OCI-LY1 (cell line): ENCODE results near the gene TPST1.
"Not testable (repeated sequence)": the region's sequence is repeated elsewhere in the genome, so short reads cannot be mapped to it uniquely, and the experiment has no call there.

Source experiments
- EZH2 ChIP-seq: fragments of 200-600 bp; sonication (generic), shearing (Covaris generic); IDR thresholded peaks from 2 replicates; pipeline ENCODE4 v1.8.0; 2017; ENCODE audit warnings: borderline replicate concordance, mixed run types, mild to moderate bottlenecking, antibody characterized with exemption, low read length, moderate library complexity, mixed read lengths
- TF ChIP-seq, protein P1 (sequence below): fragments of 200-600 bp; sonication (generic), shearing (Covaris generic); IDR thresholded peaks from 2 replicates; pipeline ENCODE4 v1.5.1; 2017; ENCODE audit warnings: mild to moderate bottlenecking, antibody characterized with exemption, low read length, moderate library complexity, mixed read lengths

DNA sequence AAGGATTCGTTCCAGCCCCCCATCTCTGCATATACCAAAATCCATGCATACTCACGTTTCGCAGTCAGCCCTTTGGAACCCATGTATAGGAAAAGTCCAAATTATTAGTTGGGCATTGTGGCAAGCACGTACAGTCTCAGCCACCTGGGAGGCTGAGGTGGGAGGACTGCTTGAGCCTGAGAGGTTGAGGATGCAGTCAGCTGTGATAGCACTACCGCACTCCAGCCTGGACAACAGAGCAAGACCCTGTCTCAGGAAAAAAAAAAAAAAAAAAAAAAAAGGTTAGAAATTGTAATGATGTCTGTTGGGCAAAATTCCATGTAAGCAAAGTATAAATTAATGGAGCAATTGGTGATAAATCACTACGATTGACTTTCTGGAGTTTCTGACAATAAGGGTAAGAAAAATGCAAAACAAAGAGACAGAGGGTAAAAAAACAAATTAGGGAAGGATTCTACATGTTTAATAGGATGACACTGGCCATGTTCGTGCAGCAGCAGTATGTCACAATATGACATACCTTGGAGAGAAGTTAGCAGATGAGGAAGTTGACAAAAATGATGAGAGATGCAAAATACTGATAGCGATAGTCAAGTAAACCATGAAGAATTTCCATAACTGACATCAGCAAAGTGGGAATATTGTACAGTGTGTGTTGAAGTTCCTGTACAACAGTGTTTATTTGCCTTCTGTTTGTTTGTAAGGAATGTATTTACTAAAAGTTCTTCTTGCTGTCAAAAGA, 177.2 kb downstream of the TPST1 start:
- TF ChIP-seq, protein P1, sequence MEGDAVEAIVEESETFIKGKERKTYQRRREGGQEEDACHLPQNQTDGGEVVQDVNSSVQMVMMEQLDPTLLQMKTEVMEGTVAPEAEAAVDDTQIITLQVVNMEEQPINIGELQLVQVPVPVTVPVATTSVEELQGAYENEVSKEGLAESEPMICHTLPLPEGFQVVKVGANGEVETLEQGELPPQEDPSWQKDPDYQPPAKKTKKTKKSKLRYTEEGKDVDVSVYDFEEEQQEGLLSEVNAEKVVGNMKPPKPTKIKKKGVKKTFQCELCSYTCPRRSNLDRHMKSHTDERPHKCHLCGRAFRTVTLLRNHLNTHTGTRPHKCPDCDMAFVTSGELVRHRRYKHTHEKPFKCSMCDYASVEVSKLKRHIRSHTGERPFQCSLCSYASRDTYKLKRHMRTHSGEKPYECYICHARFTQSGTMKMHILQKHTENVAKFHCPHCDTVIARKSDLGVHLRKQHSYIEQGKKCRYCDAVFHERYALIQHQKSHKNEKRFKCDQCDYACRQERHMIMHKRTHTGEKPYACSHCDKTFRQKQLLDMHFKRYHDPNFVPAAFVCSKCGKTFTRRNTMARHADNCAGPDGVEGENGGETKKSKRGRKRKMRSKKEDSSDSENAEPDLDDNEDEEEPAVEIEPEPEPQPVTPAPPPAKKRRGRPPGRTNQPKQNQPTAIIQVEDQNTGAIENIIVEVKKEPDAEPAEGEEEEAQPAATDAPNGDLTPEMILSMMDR = not testable (repeated sequence)
- TF ChIP-seq EZH2 = not testable (repeated sequence)
